HuH-7.5 (cell line): ENCODE measurements around the gene ADD1.

ENCODE experiments used
- DNase-seq: peaks from one replicate; pipeline ENCODE4 v3.0.0; 2011; ENCODE audit warnings: low spot score

The ADD1 gene

DNA sequence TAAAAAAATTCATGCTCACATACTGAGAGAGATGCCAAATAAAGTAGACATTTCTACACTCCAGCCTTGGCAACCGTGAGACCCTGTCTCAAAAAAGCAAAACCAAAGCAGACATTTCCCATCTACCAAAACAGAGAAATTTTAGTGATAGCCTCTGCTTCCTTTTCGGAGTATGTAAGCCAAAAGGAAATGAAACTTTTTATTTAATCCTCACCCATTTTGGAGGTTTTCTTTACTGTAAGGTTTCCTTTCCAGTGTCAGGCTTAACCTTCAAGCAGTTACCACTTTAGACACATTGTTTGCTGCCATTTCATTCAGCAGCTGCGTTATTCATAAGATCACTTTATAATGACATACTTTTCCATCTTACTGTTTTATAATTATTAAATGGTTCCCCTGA, 15.9 kb downstream of the ADD1 start:
- no peak for DNase-seq

DNA sequence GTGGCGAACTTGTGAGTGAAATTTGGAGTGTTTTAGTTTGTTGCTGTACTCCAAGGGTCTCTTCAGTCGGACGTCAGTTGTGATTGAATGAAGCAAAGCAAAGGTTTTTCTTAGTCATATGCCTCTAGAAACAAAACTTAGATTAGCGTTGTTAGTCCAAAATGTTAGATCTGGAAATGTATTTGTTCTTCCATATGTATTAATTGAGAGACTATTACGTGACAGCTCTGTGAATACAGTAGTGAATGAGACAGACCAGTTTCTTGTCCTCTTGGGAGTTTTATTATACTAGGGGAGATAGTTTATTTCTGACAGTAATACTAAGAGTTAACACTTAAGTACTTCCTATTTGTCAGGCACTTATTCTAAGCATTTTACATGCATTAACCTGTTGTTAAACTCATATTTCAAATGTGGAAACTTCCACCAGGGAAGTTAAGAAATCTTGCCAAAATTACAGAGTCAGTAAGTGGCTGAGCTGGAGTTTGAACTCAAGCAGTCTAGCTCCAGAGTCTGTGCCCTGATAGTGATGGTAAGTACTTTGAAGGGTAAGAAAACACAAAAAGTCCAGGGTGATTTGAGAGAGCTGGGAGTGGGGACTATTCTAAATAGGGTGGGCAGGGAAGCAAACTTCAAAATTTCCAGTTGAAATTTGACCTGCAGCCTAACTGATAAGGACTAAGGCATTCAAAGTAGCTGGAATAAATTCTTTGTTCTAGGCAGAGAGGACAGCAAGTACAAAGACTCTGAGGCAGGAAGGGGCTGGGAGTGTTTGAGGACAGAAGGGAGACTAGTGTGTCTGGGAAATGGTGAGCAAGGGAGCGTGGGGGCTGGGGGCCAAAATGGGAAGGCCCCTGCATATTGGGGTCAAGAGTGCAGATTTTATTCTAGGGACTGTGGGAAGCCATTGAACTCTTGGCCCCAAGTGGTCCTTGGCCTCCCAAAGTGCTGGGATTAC, 17.0 kb downstream of the ADD1 start:
- no peak for DNase-seq

DNA sequence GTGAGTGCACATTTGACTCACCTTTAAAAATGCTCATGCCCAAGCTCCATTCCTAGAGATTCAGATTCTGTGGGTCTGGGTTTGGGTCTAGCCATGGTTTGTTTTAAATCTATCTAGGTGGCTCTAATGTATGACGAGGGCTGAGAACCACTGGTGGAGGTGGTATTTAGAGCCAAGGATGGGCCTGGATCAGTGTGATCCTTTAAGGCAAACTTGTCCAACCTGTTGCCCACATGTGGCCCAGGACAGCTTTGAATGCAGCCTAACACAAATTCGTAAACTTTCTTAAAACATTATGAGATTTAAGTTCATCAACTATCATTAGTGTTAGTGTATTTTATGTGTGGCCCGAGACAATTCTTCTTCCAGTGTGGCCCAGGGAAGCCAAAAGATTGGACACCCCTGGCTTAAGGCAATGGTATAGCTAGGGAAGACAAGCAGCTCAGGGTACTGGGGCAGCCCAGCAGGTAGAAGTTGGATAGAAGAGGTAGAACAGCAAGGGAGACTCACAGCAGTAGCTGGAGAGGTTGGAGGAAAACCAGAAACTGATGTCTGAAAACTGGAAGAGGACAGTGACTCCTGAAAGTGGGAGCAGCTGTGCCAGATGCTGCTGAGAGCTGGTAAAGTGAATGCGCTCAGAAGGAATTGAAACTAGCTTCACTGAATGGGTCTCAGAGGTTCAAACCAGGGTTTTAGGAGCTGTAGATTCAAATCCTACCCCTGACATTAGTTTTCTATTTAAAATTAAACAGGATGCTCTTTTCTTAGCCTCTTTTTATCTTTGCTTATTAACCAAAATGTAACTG, 18.2 kb downstream of the ADD1 start:
- no peak for DNase-seq

DNA sequence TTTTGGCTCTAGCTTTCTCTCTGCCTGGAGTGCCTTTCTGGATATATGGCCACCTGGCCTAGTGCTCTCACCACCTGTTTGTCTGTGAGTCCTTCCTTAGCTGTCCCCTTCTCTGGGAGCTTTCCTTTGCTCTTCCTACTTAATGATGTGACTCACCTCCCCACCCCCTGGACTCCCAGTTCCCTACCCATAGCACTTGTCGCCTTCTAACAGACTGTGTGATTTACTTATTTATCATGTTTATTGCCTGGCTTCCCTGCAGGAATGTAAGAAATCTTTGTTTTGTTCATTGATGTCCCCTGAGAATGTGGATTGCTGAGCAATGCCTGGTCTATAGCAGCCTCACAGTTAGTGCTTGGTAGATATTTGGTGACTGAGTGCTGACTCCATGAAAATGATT, 18.9 kb downstream of the ADD1 start:
- DNase-seq: no peak

DNA sequence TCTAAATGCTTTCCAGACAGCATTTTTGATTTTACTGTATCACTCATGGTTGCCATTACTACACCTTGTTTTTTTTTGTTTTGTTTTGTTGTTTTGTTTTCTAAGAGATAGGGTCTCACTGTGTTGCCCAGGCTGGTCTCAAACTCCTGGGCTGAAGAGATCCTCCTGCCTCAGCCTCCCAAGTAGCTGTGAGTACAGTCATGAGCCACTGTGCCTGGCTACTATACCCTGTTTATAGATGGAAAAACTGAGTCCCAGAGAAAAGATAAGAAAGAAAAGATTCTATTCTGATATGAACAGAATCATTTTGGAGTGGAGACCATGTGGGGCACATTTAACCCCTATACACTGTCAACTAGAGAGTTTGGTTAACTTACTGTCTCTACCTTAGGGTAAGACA, 20.0 kb downstream of the ADD1 start:
- DNase-seq: no peak

DNA sequence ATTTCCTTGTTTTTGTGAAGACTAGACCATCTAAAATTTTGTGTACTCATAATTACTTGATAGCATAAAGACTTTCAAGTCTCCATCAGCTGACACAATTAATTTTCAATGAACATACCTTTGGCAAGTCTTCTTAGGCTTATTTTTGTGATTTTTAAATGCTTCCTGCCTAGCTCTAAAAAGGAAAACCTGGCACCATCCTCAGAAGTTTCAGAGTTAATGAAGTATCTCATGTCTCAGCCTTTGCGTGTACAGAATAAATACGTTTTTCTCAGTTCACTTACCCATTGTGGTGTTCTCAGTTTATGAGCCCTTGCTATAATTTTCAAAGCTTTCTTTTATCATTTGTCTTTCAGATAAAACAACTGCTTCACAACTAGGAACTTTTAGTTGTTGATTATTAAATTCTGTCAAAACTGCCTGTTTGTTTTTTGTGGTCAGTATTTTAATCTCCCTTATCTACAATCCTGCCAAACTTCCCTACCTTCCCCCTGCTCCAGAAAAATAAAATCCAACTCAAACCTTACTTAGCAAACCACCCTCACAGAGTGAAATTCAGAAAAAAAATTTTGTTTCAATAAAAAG, 21.6 kb downstream of the ADD1 start:
- no peak for DNase-seq

DNA sequence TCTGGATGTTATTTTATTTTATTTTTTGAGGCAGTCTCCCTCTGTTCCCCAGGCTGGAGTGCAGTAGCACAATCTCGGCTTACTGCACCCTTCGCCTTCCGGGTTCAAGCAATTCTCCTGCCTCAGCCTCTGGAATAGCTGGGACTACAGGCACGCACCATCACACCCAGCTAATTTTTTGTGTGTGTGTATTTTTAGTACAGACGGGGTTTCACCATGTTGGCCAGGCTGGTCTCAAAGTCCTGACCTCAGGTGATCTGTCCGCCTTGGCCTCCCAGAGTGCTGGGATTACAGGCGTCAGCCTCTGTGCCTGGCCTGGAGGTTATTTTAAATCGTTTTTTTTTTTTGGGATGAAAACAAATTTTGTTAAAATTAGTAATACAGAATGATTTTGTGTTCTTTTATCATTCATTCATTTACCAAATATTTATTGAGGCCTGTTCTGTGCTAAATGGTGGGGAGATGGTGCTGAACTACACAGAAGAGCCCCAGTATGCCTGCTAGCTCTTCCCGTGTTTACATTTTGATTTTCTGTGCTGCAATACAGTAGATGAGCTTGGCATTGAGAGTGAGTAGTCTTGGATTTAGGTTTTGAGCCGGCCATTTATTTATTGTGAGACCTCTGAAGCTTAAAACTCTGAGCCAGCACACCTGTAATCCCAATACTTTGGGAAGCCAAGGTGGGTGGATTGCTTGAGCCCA, 22.7 kb downstream of the ADD1 start:
- DNase-seq: no peak

DNA sequence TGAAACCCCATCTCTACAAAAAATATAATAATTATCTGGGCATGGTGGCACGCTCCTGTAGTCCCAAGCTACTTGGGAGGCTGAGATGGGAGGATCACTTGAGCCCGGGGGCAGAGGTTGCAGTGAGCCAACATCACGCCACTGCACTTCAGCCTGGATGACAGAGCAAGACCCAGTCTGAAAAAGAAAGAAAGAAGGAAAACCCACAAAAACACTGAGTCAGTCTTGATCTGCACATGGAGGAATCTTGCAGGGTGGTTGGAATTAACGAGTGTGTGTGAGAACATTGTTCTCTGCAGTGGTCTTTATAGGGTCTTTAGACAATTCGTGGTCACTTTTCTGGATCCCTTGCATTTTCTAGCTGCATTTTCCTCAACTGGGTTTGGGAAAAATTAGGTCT, 23.2 kb downstream of the ADD1 start:
- no peak for DNase-seq

DNA sequence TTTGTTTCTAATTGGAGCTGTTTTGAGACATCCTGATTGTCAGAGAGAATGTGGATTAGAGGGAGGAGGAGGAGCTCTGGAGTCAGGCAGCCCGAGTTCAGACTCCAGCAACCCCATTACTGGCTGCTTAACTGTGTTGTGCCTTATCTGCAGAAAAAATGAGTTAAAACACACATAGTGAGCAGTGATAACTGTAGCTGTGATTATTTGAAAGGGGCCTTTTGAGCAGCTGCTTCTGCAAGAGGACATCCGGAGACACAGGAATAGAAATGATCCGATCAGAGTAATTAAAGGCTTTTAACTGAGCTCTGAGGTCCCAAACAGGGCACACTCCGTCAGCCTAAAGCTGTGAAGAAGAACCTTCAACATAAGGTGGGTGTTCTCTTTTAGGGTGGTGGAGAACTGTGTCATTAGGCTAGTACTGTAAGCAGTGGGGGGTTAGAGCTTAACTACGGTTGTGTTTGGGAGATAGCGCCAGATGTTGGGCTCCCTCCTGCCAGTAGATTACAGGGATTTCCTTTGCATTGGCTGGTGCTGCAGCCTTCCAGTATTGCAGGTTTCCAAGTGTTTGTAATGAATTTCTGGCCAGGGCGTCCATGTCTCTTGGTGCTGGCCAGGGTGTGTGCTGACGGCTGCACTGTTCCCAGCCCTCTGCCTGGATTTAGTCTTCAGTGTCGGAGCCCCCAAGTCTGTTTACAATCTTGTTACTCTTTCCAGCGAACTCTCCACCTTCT, 24.3 kb downstream of the ADD1 start:
- DNase-seq: no peak

DNA sequence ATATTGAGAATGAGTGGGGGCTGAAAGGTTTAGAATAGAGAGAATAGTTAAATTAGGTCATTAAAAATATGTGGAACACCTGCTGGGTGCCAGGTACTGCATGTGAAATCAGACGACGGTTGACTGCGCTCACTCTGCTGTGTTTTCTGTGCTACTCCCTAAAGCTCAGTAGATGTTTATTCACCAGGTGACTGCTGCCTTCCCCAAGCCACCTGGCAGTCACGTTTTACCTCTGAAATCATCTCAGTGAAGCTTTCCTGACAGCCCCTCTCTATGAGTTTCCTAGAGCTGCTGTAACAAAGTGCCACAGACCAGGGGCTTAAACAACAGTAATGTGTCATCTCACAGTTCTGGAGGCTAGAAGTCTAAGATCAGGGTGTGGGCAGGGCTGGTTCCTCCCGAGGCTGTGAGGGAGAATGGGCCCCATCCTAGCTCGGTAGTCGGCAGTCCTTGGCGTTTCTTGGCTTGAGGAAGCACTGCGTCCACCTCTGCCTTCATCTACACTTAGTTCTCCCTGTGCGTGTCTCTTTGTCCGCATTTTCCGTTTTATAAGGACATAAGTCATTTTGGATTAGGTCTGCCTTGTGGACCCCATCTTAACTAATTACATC, 25.3 kb downstream of the ADD1 start:
- no peak for DNase-seq

DNA sequence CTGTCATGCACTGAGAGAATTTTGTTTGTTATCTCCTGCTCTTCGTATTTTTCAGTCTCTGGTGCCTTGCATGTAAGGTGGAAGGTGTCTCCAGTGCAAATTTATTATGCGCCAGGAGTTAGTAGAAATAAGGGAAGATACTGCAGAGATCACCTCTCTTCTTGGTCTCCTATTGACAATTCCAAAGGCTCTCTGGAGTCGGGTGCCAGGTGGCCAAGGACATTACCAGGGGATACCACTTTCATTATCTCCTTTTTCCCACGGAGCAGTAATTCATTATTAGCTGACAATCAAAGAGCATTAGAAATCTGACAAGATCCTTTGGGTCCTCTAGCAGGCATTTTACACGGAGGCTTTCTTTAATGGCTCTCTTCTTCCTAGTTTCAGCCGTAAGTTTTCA, 26.0 kb downstream of the ADD1 start:
- DNase-seq: no peak

DNA sequence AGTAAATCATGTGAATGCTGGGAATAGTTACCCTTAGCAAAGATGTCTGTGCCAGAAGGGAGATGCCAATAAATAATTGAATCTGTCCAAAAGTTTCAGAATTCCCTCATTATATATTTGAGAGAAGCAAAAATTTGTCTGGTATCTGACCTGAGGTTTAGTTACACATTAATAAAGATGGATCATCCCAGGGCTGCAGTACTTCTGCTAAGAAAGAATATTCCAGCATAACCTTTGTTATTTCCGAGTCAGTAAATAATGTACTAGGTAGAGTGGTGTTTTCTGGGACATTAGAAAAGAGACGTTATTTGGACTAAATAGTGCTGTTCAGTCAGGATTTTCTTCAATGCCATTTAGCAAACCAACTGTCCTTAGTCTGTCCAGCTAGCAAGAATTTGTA, 26.4 kb downstream of the ADD1 start:
- no peak for DNase-seq

DNA sequence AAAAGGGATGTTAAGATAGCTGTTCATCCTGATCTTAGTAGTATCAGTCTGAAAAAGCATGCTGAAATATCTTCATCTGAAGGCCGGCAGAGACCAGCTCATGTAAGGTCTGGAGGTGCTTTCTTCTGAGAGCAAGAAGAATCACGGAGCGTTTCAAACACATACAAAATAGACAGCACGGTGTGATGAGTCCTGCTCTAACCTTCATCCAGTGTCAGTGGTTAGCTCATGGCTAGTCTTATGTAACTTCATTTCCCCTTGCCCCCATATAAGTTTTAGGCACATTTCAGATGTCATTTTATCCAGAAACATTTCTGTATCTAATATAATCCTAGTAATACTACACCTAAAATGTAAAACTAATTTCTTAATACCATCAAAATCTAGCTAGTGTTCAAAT, 27.8 kb downstream of the ADD1 start:
- DNase-seq: no peak

DNA sequence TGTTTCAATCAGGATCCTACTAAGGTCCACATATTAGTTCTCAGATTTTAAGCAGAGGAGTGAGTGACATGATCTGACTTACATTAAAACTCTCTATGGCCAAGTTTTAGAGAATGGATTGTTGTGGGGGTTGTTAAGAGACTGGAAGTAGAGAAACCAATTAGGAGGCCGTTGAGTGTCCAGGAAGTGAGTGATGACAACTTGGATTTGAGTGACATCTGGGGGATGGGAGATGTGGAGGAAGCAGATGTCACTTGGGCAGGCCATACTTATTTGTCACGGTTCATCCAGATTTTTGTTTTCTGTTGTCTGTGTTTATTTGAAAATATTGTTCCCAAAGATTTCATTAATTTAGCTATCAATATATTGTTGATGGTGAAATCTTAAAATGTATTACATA, 28.3 kb downstream of the ADD1 start:
- no peak for DNase-seq

DNA sequence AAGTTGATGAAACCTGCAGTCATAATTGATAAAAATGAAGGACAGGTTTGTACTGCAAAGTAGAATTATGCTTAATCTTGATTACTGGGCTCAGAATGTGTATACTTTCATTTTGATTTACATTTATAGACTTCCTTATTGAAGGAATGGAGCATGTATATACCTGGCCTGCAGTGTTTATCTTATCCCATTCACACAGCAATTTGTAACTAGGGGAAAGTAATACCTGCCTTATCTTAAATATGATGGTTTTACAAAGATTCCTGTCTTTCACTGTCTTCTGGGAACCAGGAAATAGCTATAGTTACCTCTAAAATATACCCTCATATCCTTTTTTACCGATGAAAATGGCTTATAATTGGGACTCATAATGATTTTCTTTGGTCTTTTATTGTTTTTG, 29.7 kb downstream of the ADD1 start:
- no peak for DNase-seq

DNA sequence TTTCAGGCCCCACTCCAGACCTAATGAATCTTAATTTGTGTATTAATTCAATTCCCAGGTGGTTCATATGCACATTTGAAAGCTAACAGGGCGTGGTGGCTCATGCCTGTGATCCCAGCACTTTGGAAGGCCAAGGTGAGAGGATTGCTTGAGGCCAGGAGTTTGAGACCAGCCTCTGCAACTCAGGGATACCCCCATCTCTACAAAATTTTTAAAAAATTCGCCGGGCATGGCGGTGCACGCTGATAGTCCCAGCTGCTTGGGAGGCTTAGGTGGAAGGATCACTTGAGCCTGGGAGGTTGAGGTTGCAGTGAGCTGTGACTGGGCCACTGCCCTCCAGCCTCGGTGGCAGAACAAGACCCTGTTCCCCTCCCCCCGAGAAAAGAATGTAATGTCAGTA, 31.2 kb downstream of the ADD1 start:
- DNase-seq: no peak

DNA sequence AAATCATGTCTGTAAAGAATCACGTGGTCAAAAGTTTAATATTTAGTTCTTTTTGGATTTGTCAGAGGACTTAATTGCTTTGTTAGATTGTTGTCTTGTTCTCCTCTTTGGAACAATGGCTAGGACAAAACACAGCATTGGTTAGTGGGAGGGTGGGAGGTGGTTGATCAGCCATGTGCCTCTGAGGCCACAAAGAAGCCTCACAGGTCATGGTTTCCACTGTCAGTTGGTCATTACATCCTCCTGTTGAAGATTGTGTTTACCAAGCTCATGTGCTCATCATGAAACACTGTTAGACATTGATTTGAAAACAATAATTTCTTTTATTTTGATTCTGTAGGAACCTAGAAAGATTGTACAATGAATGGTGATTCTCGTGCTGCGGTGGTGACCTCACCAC, 31.9 kb downstream of the ADD1 start:
- DNase-seq: no peak

DNA sequence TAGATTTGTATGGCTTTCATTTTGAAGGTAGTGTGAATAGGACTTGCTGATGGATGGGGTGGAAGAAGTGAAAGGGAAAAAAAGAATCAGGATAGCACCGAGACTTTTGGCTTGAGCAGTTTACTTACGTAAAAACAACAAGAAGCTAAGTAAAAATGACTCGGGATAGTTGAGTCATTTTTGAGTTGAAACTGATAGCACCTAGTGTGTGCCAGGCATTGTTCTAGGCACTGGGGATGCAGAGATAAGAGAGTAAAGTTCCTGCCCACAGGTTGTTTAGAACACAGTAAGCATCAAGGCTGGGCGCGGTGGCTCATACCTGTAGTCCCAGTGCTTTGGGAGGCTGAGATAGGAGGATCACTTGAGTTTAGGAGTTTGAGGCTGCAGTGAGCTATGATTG, 34.7 kb downstream of the ADD1 start:
- DNase-seq: no peak

DNA sequence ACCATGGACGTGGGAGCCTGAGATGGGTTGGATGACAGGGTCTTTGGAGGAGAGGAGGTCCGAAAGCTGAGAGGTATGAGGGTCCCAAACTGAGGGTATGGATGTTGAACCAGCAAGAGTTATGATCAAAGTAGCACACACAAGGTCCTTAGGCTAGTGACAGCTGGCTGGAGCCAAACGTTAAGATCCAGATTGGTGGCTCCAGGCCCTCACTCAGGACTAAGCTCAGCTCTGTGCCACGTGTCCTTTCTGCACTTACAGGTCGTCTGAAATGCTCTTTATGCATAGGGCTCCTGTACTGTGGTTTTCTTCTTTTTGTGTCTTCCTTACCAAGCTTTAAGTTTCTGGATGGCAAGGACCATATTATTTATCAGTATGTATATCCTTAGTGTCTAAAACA, 35.4 kb downstream of the ADD1 start:
- no peak for DNase-seq

DNA sequence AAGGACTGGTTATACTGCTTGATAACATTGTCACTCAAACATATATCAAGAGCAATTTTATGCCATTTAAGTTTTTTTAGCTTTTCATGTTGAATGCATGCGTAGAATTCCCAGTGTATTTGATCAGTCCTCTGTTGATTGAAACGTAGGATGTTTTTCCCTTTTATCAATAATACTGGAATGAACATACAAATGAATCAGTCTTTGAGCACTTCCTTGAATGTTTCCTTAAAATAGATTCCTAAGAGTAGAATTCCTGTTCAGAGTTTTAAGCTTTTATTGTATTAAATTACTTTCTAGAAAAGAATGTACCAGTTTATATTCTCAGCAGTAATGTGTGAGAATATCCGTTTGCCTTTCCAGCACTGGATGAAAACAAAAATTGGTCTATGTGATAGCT, 37.8 kb downstream of the ADD1 start:
- DNase-seq: no peak

DNA sequence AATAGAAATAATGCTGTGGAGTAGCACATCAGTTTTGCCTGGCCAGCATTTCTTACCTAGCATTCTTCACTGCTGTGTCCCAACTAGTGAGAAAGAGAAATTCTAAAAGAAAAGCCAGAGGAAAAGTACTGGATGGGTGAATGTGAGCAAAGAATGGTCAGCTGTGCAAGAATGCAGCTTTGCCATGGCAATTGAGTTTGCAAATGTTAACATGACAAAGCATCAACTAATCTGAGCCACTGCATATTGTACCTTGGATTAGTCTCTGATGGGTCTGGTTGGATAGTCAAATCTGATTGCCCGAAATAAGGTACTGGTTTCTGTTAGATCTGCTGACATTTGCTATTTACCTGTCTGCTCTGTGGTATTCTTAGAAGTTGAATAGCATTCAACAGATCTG, 38.7 kb downstream of the ADD1 start:
- DNase-seq: no peak
